Measurements from ENCODE around the gene UPK3A.

DNA sequence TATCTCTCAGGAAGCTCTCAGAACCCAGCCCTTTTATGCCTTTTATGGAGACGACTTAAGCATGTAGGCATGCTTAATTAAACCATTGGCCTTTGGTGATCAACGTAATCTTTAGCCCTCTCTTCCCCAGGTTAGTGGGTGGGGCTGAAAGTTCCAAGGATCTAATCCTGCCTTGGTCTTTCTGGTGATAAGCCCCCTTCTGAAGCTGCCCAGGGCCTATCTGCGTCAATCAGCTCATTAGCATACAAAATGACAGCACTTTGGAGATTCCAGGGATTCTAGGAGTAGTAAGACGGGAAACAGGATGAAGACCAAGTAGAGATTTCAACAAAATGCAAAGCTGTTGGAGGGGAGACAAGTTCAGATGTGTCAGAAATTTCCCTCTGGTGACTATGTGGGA is 28.1 kb downstream of the UPK3A start:
- TF ChIP-seq, protein P1, sequence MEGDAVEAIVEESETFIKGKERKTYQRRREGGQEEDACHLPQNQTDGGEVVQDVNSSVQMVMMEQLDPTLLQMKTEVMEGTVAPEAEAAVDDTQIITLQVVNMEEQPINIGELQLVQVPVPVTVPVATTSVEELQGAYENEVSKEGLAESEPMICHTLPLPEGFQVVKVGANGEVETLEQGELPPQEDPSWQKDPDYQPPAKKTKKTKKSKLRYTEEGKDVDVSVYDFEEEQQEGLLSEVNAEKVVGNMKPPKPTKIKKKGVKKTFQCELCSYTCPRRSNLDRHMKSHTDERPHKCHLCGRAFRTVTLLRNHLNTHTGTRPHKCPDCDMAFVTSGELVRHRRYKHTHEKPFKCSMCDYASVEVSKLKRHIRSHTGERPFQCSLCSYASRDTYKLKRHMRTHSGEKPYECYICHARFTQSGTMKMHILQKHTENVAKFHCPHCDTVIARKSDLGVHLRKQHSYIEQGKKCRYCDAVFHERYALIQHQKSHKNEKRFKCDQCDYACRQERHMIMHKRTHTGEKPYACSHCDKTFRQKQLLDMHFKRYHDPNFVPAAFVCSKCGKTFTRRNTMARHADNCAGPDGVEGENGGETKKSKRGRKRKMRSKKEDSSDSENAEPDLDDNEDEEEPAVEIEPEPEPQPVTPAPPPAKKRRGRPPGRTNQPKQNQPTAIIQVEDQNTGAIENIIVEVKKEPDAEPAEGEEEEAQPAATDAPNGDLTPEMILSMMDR (conservative IDR thresholded peaks at IDR 0.05; ENCODE audit: low read depth in 2 of 2) = no peak
- TF ChIP-seq ZNF114 (CRISPR knock-in tag; IDR thresholded peaks at IDR 0.05) = no peak
- TF ChIP-seq POLR2AphosphoS5 (IDR thresholded peaks at IDR 0.05; ENCODE audit: low read depth) = no peak
- no peak for TF ChIP-seq CREB1 (CRISPR knock-in tag; IDR thresholded peaks at IDR 0.05; ENCODE audit: low read depth)
- no peak for TF ChIP-seq EZH2phosphoT487 (IDR thresholded peaks at IDR 0.05; ENCODE audit: unreplicated experiment)
- TF ChIP-seq EZH2 (IDR thresholded peaks at IDR 0.05; ENCODE audit: low read depth, unreplicated experiment) = no peak

Measured in GM23338 (cell line).